ENCODE measurements around the gene TECPR2.
A peak's percentile ranks its signal among the peaks of the same experiment; 100 is the strongest.
"Not testable (repeated sequence)": the region's sequence is repeated elsewhere in the genome, so short reads cannot be mapped to it uniquely, and the experiment has no call there.

The TECPR2 gene

DNA sequence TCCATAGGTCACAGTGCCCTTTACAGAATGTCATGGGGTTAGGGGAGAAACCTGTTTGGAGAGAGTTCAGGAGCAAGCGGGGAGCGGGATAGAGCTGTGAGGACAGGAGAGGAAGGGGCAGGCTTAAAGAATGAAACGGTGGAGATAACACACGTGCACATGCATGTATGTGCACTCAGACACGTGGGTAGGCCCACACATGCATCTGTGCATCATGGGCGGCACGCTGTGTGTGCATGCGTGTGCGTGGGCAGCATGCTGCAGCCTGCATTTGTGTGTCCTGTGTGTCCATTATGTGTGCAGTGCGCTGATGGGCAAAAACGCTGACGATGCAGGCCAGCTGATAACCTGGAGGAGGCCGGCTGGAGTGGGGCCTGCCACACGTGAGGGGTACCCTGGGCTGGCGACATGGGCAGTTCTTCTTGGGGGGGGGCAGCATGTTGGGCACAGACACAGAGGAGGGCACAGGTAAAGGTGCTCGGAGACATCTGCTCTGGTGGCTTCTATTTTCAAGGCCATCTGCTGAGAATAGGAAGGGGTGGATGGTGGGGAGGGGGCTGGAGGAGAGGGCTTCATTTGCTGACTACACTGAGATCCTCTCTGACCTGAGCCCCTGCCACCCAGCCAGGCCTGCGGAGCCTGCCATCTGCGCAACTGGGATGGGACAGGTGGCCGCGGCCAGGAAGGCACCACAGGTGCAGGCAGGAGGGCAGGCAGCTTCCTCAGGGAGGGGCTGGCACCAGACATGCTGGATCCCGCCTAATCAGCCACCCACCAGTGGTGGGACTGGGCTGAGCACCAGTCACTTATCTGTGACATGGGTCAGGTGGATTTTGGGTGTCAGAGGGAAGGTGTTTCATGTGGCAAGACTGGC, 151.4 kb downstream of the TECPR2 start:
- Histone ChIP-seq H3K4me3 (no peak overlapping the region), H3K27ac (no peak overlapping the region)

DNA sequence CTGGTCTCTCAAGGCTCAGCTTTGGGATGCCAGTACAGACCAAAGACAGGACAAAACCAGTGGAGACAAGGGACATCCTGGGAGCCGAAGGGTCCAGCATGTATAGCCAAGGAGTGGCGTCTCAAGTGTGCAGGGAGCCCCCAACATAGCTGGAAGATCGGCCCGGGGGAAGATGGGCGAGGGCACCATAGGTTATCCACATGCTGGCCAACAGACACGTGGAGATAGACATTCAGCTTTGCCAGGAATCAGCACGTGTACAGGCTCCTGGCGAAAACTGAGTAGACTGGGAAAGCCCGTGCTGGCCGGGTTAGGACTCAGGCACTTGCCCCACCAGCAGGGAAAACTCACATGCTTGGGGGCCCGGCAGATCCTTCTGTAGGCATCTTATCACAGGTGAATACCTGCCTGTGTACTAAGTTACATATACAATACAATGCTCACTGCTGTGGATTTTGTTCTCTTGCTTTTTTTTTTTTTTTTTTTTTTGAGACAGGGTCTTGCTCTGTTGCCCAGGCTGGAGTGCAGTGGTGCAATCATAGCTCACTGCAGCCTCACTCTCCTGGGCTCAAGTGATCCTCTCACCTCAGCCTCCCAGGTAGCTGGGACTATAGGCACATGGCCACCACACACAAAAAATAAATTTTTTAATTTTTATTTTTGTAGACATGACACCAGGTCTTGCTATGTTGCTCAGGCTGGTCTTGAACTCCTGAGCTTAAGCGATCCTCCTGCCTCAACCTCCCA, 152.4 kb downstream of the TECPR2 start:
- no peak overlapping the region for H3K4me3 ChIP-seq
- no peak overlapping the region for H3K27ac ChIP-seq

GRCh38 chr14:102516531-102517391, 154.0 kb downstream of the TECPR2 start:
- Histone ChIP-seq H3K4me3 (peak overlapping the region; percentile 61 to 85 (median 67)), H3K27ac (peak overlapping the region; percentile 40 to 92 (median 78))

GRCh38 chr14:102517392-102518062, 154.8 kb downstream of the TECPR2 start:
- Histone ChIP-seq H3K4me3 (peak overlapping the region; percentile 61 to 85 (median 67)), H3K27ac (peak overlapping the region; percentile 40 to 92 (median 78))

DNA sequence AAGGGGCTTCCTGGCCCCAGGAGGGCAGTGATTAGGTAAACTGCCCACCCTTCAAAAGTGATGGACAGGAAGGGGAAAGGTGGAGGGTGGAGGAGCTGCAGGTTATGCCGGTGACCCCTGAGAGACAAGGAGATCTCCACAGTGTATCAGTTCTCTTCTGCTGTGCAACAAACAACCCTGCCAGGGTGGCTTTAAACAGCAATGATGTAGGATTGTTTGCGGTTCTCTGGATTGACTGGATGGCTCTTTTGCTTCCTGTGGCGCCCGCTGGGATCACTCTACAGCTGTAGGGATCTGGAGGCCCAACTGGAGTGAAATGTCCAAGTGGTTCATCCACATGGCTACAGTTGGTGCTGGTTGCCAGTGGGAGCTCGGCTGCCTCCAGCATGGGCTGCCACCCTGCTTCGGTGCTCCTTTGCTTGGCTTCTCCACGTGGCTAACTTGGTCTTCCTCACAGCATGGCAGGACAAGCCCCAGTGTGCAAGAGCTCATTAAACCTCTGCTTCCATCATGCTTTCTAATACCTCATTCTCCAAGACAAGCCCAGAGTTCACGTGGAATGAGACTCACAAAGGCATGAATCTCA, 155.4 kb downstream of the TECPR2 start:
- no peak overlapping the region for H3K27ac ChIP-seq
- no peak overlapping the region for H3K4me3 ChIP-seq

DNA sequence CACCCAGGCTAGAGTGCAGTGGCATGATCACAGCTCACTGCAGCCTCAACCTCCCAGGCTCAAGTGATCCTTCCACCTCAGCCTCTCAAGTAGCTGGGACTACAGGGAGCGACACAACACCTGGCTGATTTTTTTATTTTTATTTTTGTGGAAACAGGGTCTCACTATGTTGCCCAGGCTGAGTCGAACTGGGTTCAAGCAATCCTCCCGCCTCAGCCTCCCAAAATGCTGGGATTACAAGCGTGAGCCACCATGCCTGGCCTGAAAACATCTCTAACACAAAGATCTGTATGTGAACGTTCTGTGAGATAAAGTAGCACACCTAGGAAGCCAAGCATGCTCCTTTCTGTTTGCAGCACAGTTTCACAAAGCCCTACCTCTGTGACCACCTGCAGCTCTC, 157.0 kb downstream of the TECPR2 start:
- not testable (repeated sequence) for H3K27ac ChIP-seq

GRCh38 chr14:102523200-102523568, 160.4 kb downstream of the TECPR2 start:
- H3K4me3 ChIP-seq: no peak overlapping the region
- H3K27ac ChIP-seq: peak overlapping the region in 5 of 21 experiments; percentile 71 to 86 (median 82)

More for the DNA sequence above, 157.0 kb downstream of the TECPR2 start:
- not testable (repeated sequence) for H3K4me3 ChIP-seq

DNA sequence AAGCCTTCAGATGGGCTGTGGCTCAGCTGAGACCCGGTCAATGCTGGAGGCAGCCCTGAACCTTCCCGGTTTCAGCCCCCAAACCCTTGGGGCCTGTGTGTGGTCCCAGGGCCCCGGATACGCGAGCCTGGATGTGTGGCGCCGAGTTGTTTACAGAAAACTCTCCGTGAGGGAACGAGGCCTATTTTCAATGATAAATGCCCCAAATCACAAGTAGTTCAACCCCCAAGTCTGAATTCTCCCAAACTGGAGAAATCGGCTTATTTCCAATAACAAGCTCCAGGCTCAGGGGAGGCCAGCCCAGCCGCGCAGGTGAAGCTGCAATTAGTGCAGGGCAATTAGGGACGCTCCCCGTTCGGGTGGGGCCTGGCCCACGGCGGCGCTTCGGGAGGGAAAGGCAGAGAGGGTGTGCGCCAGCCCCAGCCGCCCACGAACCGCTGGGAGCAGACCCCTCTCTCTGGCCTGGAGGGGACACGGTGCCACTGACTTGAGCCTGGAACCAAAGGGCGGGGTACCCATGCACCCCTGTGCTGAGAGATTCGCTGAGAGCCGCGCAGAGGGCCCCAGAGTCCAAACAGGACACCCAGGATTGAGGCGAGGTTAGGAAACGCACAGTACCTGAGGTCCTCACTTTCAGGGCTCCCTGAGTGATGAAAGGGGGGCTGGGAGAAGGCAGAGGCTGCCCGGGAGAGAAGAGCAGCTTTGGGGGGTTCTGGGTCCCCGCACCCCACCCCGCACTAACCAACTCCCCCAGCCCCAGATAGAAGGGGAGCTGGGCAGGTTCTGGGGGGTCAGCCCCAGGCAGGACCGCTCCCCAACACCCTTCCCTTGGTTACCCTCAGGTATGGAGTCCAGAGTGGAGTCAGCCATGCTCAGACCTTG, 161.1 kb downstream of the TECPR2 start:
- peak overlapping the region; percentile 37 to 59 (median 54) for H3K4me3 ChIP-seq
- peak overlapping the region in 19 of 21 experiments; percentile 33 to 88 (median 74) for H3K27ac ChIP-seq

DNA sequence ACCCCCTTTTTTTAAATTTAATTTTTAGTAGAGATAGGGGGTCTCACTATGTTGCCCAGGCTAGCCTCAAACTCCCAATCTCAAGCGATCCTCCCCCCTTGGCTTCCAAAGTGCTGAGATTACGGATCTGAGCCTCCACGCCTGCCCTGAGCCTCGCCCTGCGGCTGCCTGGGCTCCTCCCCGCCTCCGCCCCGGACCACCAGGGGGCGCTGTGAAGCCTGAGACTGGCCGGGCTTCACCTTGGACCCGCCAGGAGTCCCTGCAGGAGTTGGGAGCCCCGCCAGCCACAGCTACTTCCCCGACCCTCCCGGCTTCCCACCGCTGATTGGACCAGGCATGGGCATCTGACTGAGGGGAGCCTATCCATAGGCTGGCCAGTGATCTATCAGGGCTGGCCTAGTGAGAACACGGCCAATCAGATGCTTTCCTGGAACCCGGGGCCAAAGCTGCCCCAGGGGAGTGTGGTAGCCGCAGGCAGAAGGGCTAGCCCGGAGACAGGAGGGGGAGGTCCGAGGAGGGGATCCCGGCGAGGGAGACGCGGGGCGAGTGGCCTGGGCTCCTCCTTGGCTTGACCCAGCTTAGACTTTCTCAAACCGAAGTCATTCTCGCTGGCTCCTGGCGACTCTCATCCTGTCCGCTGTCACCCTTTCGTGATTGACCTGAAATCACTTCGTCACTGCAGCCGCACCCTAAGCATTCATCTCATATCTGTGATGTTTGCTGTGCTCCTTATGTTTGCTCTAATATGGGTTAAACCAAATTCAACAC, 161.9 kb downstream of the TECPR2 start:
- Histone ChIP-seq H3K27ac (peak overlapping the region in 20 of 21 experiments; percentile 54 to 88 (median 75)), H3K4me3 (peak overlapping the region; percentile 37 to 59 (median 54))

GRCh38 chr14:102525219-102525928, 162.6 kb downstream of the TECPR2 start:
- Histone ChIP-seq H3K4me3 (peak overlapping the region; percentile 37 to 59 (median 54)), H3K27ac (peak overlapping the region in 19 of 21 experiments; percentile 54 to 88 (median 76))

DNA sequence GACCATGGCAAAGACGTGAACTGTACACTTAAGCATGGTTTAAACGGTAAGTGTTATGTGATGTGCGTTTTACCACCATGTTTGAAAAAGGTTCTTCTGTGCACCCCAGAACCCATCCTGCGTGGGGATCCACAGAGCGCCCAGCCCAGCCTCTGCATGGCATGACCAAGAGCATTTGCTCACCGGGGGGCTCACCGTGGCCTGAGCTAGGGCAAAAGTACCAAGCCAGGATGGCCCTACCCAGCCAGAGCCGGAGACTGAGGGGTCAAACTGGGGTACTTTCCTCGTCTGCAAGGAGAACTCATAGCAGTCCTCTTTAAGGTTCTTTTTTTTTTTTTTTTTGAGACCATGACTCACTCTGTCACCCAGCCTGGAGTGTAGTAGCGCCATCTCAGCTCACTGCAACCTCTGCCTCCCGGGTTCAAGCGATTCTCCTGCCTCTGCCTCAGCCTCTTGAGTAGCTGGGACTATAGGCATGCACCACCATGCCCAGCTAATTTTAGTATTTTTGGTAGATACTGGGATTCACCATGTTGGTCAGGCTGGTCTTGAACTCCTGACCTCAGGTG, 163.3 kb downstream of the TECPR2 start:
- Histone ChIP-seq H3K4me3 (no peak overlapping the region), H3K27ac (peak overlapping the region in 7 of 21 experiments; percentile 67 to 88 (median 83))

- H3K27ac ChIP-seq: peak overlapping the region in 12 of 21 experiments; percentile 29 to 76 (median 44)
- H3K4me3 ChIP-seq: no peak overlapping the region
Observed at GRCh38 chr14:102528431-102529170, 165.9 kb downstream of the TECPR2 start.

- Histone ChIP-seq H3K27ac (peak overlapping the region in 17 of 21 experiments; percentile 6 to 75 (median 41)), H3K4me3 (no peak overlapping the region)
Observed at GRCh38 chr14:102530828-102531478, 168.2 kb downstream of the TECPR2 start.

DNA sequence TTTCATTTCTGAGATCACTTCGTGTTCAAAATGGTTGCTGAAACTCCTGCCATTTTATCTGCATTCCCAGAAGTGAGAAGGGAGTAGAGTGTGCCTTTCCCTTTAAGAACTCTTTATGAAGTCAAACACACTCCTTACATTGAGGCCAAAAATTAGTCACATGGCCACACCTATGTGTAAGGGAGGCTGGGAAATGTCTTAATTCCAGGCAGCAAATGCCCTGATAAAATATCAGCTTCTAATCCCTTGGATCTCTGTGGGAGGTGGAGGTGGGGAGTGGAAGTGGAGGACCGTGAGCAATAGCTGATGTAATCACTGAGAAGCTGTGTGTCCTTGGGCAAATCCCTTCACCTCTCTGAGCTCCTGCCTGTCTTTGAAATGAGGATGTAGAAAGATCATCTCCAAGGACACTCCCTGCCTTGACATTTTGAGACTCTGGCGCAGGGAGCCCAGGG, 169.5 kb downstream of the TECPR2 start:
- Histone ChIP-seq H3K27ac (peak overlapping the region in 3 of 21 experiments; percentile 40 to 74 (median 58)), H3K4me3 (no peak overlapping the region)
